GM18519 (cell line): ENCODE results near the gene CYP2F1.

Experiments
- ATAC-seq: cut with Tn5 transposase; IDR thresholded peaks from one replicate; pipeline ENCODE4 v1.9.1; 2021; ENCODE audit warnings: mild to moderate bottlenecking, moderate library complexity; ENCODE audit not compliant: unreplicated experiment, low FRiP score

The CYP2F1 gene

DNA sequence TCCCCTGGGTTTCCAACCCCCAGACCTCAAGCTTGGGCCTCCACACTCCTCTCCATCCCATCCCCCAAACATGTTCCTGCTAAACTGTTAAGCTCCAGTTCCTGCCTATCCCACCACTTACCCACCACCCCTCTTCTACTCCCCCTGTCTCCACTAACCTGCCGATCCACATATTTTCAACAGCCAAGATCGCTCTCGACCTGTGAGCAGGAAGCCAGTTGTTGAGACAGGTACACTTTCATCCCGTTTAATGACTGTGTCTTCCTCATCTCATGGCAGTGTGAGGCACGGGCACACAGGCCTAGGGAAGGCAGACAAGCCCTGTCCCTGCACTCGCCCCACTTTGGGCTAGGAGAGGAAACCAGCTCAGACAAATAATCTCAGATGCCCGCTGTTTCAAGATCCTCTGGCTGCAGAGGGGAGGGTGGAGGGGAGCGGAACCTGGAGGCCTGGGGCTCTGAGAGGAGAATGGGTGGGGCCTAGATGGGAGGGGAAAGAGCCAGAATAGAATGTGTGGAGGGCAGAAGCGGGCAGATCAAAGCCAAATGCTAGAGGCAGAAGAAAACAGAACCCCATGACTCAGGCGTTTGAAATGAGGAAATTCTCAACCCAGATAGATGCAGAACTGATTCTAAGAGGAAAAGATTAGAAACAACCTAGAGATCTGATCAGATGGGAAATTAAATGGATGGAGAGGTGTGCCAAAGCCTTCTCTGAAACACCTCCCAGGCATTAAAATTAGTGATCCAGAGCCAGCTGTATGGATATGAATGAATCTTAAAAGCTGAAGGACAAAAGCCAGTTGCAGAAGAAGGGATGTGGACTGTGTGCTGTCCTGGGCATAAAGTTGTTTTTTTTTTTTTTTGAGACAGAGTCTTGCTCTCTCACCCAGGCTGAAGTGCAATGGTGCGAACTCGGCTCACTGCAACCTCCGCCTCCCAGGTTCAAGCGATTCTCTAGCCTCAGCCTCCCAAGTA lies 61.9 kb downstream of the CYP2F1 start:
- no peak for ATAC-seq
